GM12865 (cell line): Measurements from ENCODE around the gene LBH.
"Not testable (repeated sequence)": the region's sequence is repeated elsewhere in the genome, so short reads cannot be mapped to it uniquely, and the experiment has no call there.

ENCODE experiments used
- DNase-seq: peaks from one replicate; pipeline ENCODE4 v3.0.0; 2010; ENCODE audit warnings: low read depth
- H3K4me3 ChIP-seq: 2 replicates; pipeline ENCODE4 v1.5.1; 2011; ENCODE audit warnings: mild to moderate bottlenecking, low read depth, low read length, control low read depth
- CTCF ChIP-seq: IDR thresholded peaks from 2 replicates; pipeline ENCODE4 v1.5.1; 2011; ENCODE audit warnings: low read length, control low read depth, low read depth, inconsistent platforms; ENCODE audit not compliant: insufficient read depth; ENCODE audit errors: missing control alignments

The LBH gene

GRCh38 chr2:30268296-30268871, 37.0 kb downstream of the LBH start:
- DNase-seq, result no peak
- TF ChIP-seq CTCF, result no peak
- H3K4me3 ChIP-seq, result no peak overlapping the region

GRCh38 chr2:30269114-30269770, 37.9 kb downstream of the LBH start:
- H3K4me3 ChIP-seq, DNase-seq: not testable (repeated sequence)

- TF ChIP-seq CTCF, result no peak
- no peak overlapping the region for H3K4me3 ChIP-seq
- DNase-seq, result no peak
Measured at GRCh38 chr2:30269771-30270145, 38.4 kb downstream of the LBH start.

GRCh38 chr2:30270166-30270565, 38.8 kb downstream of the LBH start:
- TF ChIP-seq CTCF, result no peak
- no peak overlapping the region for H3K4me3 ChIP-seq
- no peak for DNase-seq

GRCh38 chr2:30271301-30271700, 40.0 kb downstream of the LBH start:
- no peak overlapping the region for H3K4me3 ChIP-seq
- no peak for DNase-seq
- no peak for TF ChIP-seq CTCF

- H3K4me3 ChIP-seq, result no peak overlapping the region
- TF ChIP-seq CTCF, result no peak
- DNase-seq, result no peak
Measured at GRCh38 chr2:30272286-30272685, 41.0 kb downstream of the LBH start.

GRCh38 chr2:30272761-30273573, 41.6 kb downstream of the LBH start:
- no peak for DNase-seq
- no peak for TF ChIP-seq CTCF
- no peak overlapping the region for H3K4me3 ChIP-seq
